K562 (cell line): Measurements from ENCODE around the gene PARP11. TPM values are rescaled to one million over a fixed set of nuclear protein-coding genes. Genes with fewer than 3 reads are reported as not detected.

Source experiments
- ATAC-seq: fragments of 200-7000 bp; cut with Tn5 transposase; 3 replicates; pipeline ENCODE4 v1.9.1; 2020; ENCODE audit warnings: moderate library complexity
- BruUV-seq: library from RNA; stranded (reverse); fragments of 400-500 nt; replicated peaks from 2 replicates; lab custom pipeline; 2021; lab: Mats Ljungman, UMichigan
- CTCF ChIA-PET: fragments of 300-600 bp; formaldehyde crosslinking; extraction: SDS; loops from one replicate; lab custom pipeline; 2021; ENCODE audit warnings: low intra/inter-chr PET ratio; lab: Yijun Ruan, JAX
- POLR2A ChIA-PET: fragments of 300-600, 350-650 bp; sonication (Branson Sonifier 250); formaldehyde crosslinking; extraction: SDS; loops from one replicate; lab custom pipeline; 2021; ENCODE audit warnings: antibody characterized with exemption, inconsistent platforms; lab: Yijun Ruan, JAX
- DNase-seq, 4 experiments: peaks; one replicate each; pipeline versions ENCODE4 v3.0.0 to v3.0.0-alpha.2; 2011 to 2018; ENCODE audit warnings: low spot score in 3 of 4, mixed read lengths in 3 of 4; ENCODE audit errors: extremely low read depth in 1 of 4
- FAIRE-seq: peaks from 2 replicates; lab custom pipeline; 2011; peaks lifted over from hg19 to GRCh38; lab: Jason Lieb, UNC
- H2AFZ ChIP-seq: 2 replicates; pipeline ENCODE4 v1.6.0; 2011; ENCODE audit warnings: low read depth, low read length, control low read depth, inconsistent platforms
- H3K27ac ChIP-seq: fragments of 200-600 bp; 3 replicates; pipeline ENCODE4 v1.8.0; 2011; ENCODE audit warnings: low read depth, mild to moderate bottlenecking, control low read depth, inconsistent platforms, low read length, moderate library complexity, mixed read lengths; ENCODE audit errors: extremely low read depth
- H3K27me3 ChIP-seq, 2 experiments: fragments of 300-600 bp in 1 of 2; 2 replicates in 1 of 2; 3 replicates in 1 of 2; pipeline versions ENCODE4 v1.6.0 to v1.8.0; 2011; ENCODE audit warnings: inconsistent platforms in 2 of 2, low read length in 2 of 2, mild to moderate bottlenecking in 1 of 2, mixed read lengths in 1 of 2, moderate library complexity in 1 of 2; ENCODE audit not compliant: control insufficient read depth in 2 of 2, insufficient read depth in 2 of 2
- H3K36me3 ChIP-seq: fragments of 300-600 bp; 3 replicates; pipeline ENCODE4 v1.8.0; 2011; ENCODE audit warnings: mild to moderate bottlenecking, low read length, inconsistent platforms; ENCODE audit not compliant: control insufficient read depth, insufficient read depth
- H3K4me1 ChIP-seq, 2 experiments: fragments of 200-600 bp in 1 of 2; replicated peaks in 1 of 2; 2 replicates in 1 of 2; 3 replicates in 1 of 2; pipeline versions ENCODE4 v1.5.1 to v1.8.0; 2011; ENCODE audit warnings: inconsistent platforms in 2 of 2, low read length in 2 of 2, mild to moderate bottlenecking in 1 of 2, mixed read lengths in 1 of 2, moderate library complexity in 1 of 2; ENCODE audit not compliant: control insufficient read depth in 2 of 2, insufficient read depth in 2 of 2
- H3K4me2 ChIP-seq: 2 replicates; pipeline ENCODE4 v1.6.1; 2011; ENCODE audit warnings: low read length, control low read depth, inconsistent platforms, mixed read lengths; ENCODE audit not compliant: insufficient read depth
- H3K4me3 ChIP-seq: fragments of 200-600 bp; sonication (generic), shearing (Covaris generic); 2 replicates; pipeline ENCODE4 v1.5.1; 2016; ENCODE audit warnings: control low read depth, inconsistent platforms
- H3K79me2 ChIP-seq: fragments of 200-600 bp; 3 replicates; pipeline ENCODE4 v1.8.0; 2011; ENCODE audit warnings: low read length, inconsistent platforms; ENCODE audit not compliant: control insufficient read depth, insufficient read depth
- H3K9ac ChIP-seq, 2 experiments: 2 replicates each; pipeline versions ENCODE4 v1.6.0 to v1.6.1; 2011; ENCODE audit warnings: low read depth in 2 of 2, low read length in 2 of 2, control low read depth in 1 of 2, inconsistent platforms in 1 of 2, mild to moderate bottlenecking in 1 of 2, mixed read lengths in 1 of 2; ENCODE audit not compliant: insufficient read depth in 1 of 2
- H3K9me1 ChIP-seq: one replicate; pipeline ENCODE4 v1.6.0; 2011; ENCODE audit warnings: inconsistent platforms, mild to moderate bottlenecking, low read length, moderate library complexity; ENCODE audit not compliant: control insufficient read depth, insufficient read depth
- H3K9me3 ChIP-seq: replicated peaks from 2 replicates; pipeline ENCODE4 v1.5.1; 2011; ENCODE audit warnings: low read depth, low read length, inconsistent platforms; ENCODE audit not compliant: control insufficient read depth, insufficient read depth
- H4K20me1 ChIP-seq: replicated peaks from 2 replicates; pipeline ENCODE4 v1.6.1; 2011; ENCODE audit warnings: low read length, inconsistent platforms, mixed read lengths; ENCODE audit not compliant: control insufficient read depth, insufficient read depth
- CBX1 ChIP-seq: sonication (generic); IDR thresholded peaks from 2 replicates; pipeline ENCODE4 v1.6.1; 2016; ENCODE audit warnings: antibody characterized with exemption, low read depth, mild to moderate bottlenecking
- EGR1 ChIP-seq: fragments of 450-650 bp; conservative IDR thresholded peaks from 2 replicates; pipeline ENCODE4 v1.6.1; 2017; ENCODE audit warnings: mild to moderate bottlenecking
- HEY1 ChIP-seq: fragments of 250-450 bp; sonication (Bioruptor Pico); IDR thresholded peaks from 2 replicates; pipeline ENCODE4 v1.5.0; 2020; ENCODE audit warnings: mild to moderate bottlenecking, moderate library complexity, borderline replicate concordance
- HLTF ChIP-seq: fragments of 450-650 bp; IDR thresholded peaks from 2 replicates; pipeline ENCODE4 v1.6.1; 2016
- ILK ChIP-seq: fragments of 450-650 bp; IDR thresholded peaks from 2 replicates; pipeline ENCODE4 v1.6.1; 2016; ENCODE audit warnings: missing genetic modification characterization, low read depth, mild to moderate bottlenecking, missing compliant biosample characterization, moderate library complexity, borderline replicate concordance
- MEF2A ChIP-seq: IDR thresholded peaks from 2 replicates; pipeline ENCODE4 v1.6.1; 2011; ENCODE audit warnings: low read depth, mild to moderate bottlenecking, low read length, moderate library complexity; ENCODE audit not compliant: control insufficient read depth
- MYC ChIP-seq, 2 experiments: fragments of 250-450 bp in 1 of 2; sonication (Bioruptor Pico) in 1 of 2; IDR thresholded peaks; 2 replicates each; pipeline versions ENCODE4 v1.5.1 to v1.6.1; 2012 to 2021; ENCODE audit warnings: low read depth in 2 of 2, borderline replicate concordance in 1 of 2, improper control_type of control experiment in 1 of 2, low read length in 1 of 2, mild to moderate bottlenecking in 1 of 2, moderate library complexity in 1 of 2
- NR1H2 ChIP-seq: sonication (generic); formaldehyde crosslinking; IDR thresholded peaks from 2 replicates; pipeline ENCODE4 v1.4.0; 2020; ENCODE audit warnings: mild to moderate bottlenecking, missing genetic modification reagents
- NR3C1 ChIP-seq: sonication (generic); formaldehyde crosslinking; IDR thresholded peaks from 2 replicates; pipeline ENCODE4 v1.8.1; 2022; ENCODE audit warnings: missing genetic modification reagents
- TFAM ChIP-seq: fragments of 250-450 bp; sonication (Bioruptor Pico); conservative IDR thresholded peaks from 2 replicates; pipeline ENCODE4 v1.5.0; 2021; ENCODE audit warnings: mild to moderate bottlenecking, moderate library complexity
- U2AF1 ChIP-seq: fragments of 200-400 bp; formaldehyde crosslinking; optimal IDR thresholded peaks from 2 replicates; pipeline ENCODE3; 2017; ENCODE audit warnings: mild to moderate bottlenecking, low read depth, low read length, moderate library complexity
- ZNF589 ChIP-seq: fragments of 200-800 bp; sonication (Bioruptor generic); IDR thresholded peaks from 2 replicates; pipeline ENCODE4 v1.6.1; 2016; ENCODE audit warnings: low read depth, missing genetic modification characterization, missing compliant biosample characterization
- ZNF764 ChIP-seq: fragments of 250-450 bp; sonication (Bioruptor Pico); IDR thresholded peaks from 2 replicates; pipeline ENCODE4 v1.4.0; 2020; ENCODE audit warnings: low read depth, mild to moderate bottlenecking, moderate library complexity
- WGBS: fragments of 100-300 bp; shearing (Covaris generic); methylation state at CpG from one replicate; pipeline ENCODE4 v1.1.6; 2016; ENCODE audit warnings: low coverage, mixed read lengths; ENCODE audit not compliant: insufficient coverage; ENCODE audit errors: missing lambda C conversion rate; 5-methylcytosine and 5-hydroxymethylcytosine counted together
- in situ Hi-C: fragments of 300-500 bp; cut with MboI; formaldehyde crosslinking; loops from 4 replicates; pipeline ENCODE4 v1.15.0; 2018; ENCODE audit warnings: inconsistent platforms, mixed read lengths
- intact Hi-C: fragments of 100-400 bp; cut with micrococcal nuclease; formaldehyde crosslinking; loops from 2 replicates; pipeline ENCODE4 v1.14.2; 2022
- polyA plus RNA-seq, 8 experiments: library from polyadenylated mRNA; depleted of rRNA in 4 of 8; stranded (reverse) in 5 of 8; unstranded in 3 of 8; fragments of >200 nt; fragmentation: Nextera tagmentation in 2 of 8; fragmentation: Illumina TruSeq in 1 of 8; extraction: Ambion mirVana in 2 of 8; extraction: Trizol in 1 of 8; gene quantifications; 2 replicates each; pipeline versions ENCODE4 v1.2.1 to v1.2.3, GENCODE V29; 2011 to 2014; ENCODE audit warnings: inconsistent platforms in 1 of 8, missing spikeins in 1 of 8
- total RNA-seq, 7 experiments: library from RNA; depleted of rRNA in 6 of 7; stranded (reverse); fragments of >200 nt in 6 of 7; fragmentation: Illumina TruSeq in 2 of 7; extraction: Trizol in 2 of 7; gene quantifications; 2 replicates each; pipeline versions ENCODE4 v1.2.1 to v1.2.3, GENCODE V29; 2011 to 2021; ENCODE audit warnings: low replicate concordance in 1 of 7
- TF ChIP-seq, protein P1 (sequence below): fragments of 450-650 bp; IDR thresholded peaks from 2 replicates; pipeline ENCODE4 v1.6.1; 2014; ENCODE audit warnings: low read depth, mild to moderate bottlenecking, moderate library complexity, borderline replicate concordance
- TF ChIP-seq, protein P2 (sequence below): fragments of 250-450 bp; sonication (Bioruptor Pico); IDR thresholded peaks from 2 replicates; pipeline ENCODE4 v1.5.0; 2022; ENCODE audit warnings: mild to moderate bottlenecking
- TF ChIP-seq, protein P3 (sequence below): fragments of 450-650 bp; formaldehyde crosslinking; IDR thresholded peaks from 2 replicates; pipeline ENCODE4 v1.4.0; 2022; ENCODE audit warnings: missing genetic modification characterization
- TF ChIP-seq, protein P4 (sequence below): fragments of 250-450 bp; sonication (Bioruptor Pico); IDR thresholded peaks from 2 replicates; pipeline ENCODE4 v1.8.0; 2022; ENCODE audit warnings: moderate library complexity, mild to moderate bottlenecking, inconsistent platforms

The PARP11 gene
- total and polyA plus RNA-seq, 9 of the 15 experiments (the other 6 are each of a cell fraction or from before 2014, with no cell fraction given): 0.40 to 2.5 (median 1.4) TPM

DNA sequence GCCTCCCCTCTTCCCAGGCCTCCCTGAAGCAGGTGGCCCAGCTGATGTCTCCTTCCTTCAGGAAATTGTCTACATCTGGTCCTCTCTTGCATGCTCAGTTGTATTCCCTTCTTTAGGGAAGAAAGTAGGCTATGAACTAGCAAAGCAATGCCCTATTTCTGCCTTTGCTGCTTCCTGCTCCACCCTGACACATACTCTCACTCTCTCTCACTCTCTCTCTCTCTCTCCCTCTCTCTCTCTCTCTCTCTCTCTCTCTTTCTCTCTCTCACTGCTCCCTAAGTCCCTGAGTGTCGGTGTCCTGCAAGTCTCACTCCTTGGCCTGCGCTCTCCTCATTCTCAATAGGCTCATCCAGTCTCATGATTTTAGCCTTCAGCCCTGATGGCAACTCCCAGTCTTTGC, 19.4 kb upstream of the PARP11 start (continued):
- TF ChIP-seq, protein P1, sequence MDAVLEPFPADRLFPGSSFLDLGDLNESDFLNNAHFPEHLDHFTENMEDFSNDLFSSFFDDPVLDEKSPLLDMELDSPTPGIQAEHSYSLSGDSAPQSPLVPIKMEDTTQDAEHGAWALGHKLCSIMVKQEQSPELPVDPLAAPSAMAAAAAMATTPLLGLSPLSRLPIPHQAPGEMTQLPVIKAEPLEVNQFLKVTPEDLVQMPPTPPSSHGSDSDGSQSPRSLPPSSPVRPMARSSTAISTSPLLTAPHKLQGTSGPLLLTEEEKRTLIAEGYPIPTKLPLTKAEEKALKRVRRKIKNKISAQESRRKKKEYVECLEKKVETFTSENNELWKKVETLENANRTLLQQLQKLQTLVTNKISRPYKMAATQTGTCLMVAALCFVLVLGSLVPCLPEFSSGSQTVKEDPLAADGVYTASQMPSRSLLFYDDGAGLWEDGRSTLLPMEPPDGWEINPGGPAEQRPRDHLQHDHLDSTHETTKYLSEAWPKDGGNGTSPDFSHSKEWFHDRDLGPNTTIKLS: no peak
- TF ChIP-seq U2AF1: no peak
- TF ChIP-seq ILK (tag): no peak
- TF ChIP-seq MYC (IDR thresholded peaks at IDR 0.05; ENCODE audit: low read depth, low read length): no peak
- TF ChIP-seq MYC (CRISPR knock-in tag; IDR thresholded peaks at IDR 0.05; ENCODE audit: borderline replicate concordance, low read depth): no peak
- no peak for TF ChIP-seq HEY1
- no peak for TF ChIP-seq NR3C1 (CRISPR knock-in tag)

DNA sequence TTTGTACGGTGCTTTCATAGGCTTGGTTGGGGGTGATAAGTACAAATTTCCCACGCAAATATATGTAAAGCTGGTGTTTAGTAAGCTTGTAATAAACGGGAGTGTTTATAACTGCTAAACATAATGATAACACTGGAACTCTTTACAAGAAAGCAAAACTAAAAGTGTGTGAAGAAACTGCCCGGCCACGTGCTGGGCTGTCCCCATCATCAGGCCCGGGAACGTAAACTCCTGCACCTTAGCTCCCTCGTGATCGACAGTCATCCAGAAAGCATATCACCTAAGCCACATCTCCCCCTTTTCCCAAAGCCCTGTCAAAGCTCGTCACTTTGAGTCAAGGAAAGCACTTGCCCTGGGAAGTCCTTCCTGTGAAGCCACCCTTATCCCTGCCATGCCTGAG, 18.0 kb upstream of the PARP11 start:
- WGBS: under 1% methylated on average over 9 of the region's 10 CpGs
- no peak for DNase-seq
- H3K79me2 ChIP-seq: no peaks in the 10 kb centered on the region
- POLR2A ChIA-PET: no interaction called here
- H3K9me1 ChIP-seq: no peaks in the 10 kb centered on the region
- no peak for FAIRE-seq
- CTCF ChIA-PET: no interaction called here
- no peaks in the 10 kb centered on the region for H3K9me3 ChIP-seq
- no peak for ATAC-seq
- intact Hi-C loops (no loop called here), in situ Hi-C loops (loop anchor here (25.0 kb wide), 1 partner anchor 396 kb away; no protein-coding TSS in a partner anchor)
- peaks cover 0 to 12% of the 10 kb centered on the region in 2 experiments; a peak in 1 of 5 replicates for H3K27me3 ChIP-seq
- BruUV-seq: no TSS peak
- H2AFZ ChIP-seq: no peak overlapping the region
- H3K27ac ChIP-seq: no peak overlapping the region
- H3K4me2 ChIP-seq: no peak overlapping the region
- H3K9ac ChIP-seq: no peak overlapping the region
- H3K4me3 ChIP-seq: no peak overlapping the region
- no peaks in the 10 kb centered on the region for H3K4me1 ChIP-seq
- no peaks in the 10 kb centered on the region for H3K36me3 ChIP-seq
- no peaks in the 10 kb centered on the region; the same call in 1 of the 2 replicates for H4K20me1 ChIP-seq
- TF ChIP-seq, protein P2, sequence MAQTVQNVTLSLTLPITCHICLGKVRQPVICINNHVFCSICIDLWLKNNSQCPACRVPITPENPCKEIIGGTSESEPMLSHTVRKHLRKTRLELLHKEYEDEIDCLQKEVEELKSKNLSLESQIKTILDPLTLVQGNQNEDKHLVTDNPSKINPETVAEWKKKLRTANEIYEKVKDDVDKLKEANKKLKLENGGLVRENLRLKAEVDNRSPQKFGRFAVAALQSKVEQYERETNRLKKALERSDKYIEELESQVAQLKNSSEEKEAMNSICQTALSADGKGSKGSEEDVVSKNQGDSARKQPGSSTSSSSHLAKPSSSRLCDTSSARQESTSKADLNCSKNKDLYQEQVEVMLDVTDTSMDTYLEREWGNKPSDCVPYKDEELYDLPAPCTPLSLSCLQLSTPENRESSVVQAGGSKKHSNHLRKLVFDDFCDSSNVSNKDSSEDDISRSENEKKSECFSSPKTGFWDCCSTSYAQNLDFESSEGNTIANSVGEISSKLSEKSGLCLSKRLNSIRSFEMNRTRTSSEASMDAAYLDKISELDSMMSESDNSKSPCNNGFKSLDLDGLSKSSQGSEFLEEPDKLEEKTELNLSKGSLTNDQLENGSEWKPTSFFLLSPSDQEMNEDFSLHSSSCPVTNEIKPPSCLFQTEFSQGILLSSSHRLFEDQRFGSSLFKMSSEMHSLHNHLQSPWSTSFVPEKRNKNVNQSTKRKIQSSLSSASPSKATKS: no peak
- TF ChIP-seq ZNF589 (CRISPR knock-in tag) (no peak), NR1H2 (CRISPR knock-in tag) (no peak), HLTF (no peak), EGR1 (no peak), TFAM (CRISPR knock-in tag) (no peak), ZNF764 (no peak), CBX1 (no peak), MEF2A (no peak)
- TF ChIP-seq, protein P3, sequence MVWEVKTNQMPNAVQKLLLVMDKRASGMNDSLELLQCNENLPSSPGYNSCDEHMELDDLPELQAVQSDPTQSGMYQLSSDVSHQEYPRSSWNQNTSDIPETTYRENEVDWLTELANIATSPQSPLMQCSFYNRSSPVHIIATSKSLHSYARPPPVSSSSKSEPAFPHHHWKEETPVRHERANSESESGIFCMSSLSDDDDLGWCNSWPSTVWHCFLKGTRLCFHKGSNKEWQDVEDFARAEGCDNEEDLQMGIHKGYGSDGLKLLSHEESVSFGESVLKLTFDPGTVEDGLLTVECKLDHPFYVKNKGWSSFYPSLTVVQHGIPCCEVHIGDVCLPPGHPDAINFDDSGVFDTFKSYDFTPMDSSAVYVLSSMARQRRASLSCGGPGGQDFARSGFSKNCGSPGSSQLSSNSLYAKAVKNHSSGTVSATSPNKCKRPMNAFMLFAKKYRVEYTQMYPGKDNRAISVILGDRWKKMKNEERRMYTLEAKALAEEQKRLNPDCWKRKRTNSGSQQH (CRISPR knock-in tag): no peak
- TF ChIP-seq, protein P4, sequence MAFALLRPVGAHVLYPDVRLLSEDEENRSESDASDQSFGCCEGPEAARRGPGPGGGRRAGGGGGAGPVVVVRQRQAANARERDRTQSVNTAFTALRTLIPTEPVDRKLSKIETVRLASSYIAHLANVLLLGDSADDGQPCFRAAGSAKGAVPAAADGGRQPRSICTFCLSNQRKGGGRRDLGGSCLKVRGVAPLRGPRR: no peak
